ENCODE data around the gene HOXB13.

- TF ChIP-seq, protein P1, sequence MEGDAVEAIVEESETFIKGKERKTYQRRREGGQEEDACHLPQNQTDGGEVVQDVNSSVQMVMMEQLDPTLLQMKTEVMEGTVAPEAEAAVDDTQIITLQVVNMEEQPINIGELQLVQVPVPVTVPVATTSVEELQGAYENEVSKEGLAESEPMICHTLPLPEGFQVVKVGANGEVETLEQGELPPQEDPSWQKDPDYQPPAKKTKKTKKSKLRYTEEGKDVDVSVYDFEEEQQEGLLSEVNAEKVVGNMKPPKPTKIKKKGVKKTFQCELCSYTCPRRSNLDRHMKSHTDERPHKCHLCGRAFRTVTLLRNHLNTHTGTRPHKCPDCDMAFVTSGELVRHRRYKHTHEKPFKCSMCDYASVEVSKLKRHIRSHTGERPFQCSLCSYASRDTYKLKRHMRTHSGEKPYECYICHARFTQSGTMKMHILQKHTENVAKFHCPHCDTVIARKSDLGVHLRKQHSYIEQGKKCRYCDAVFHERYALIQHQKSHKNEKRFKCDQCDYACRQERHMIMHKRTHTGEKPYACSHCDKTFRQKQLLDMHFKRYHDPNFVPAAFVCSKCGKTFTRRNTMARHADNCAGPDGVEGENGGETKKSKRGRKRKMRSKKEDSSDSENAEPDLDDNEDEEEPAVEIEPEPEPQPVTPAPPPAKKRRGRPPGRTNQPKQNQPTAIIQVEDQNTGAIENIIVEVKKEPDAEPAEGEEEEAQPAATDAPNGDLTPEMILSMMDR (IDR thresholded peaks at IDR 0.05): no peak
- no peak for TF ChIP-seq POLR2AphosphoS5 (IDR thresholded peaks at IDR 0.05)
These were observed 46.9 kb downstream of the HOXB13 start for GRCh38 chr17:48681609-48682008.

All from upper lobe of left lung (tissue), 4 donors.